OCI-LY1 (cell line): ENCODE measurements around the gene ADAMTS4.

Experiments used
- EZH2 ChIP-seq: fragments of 200-600 bp; sonication (generic), shearing (Covaris generic); IDR thresholded peaks from 2 replicates; pipeline ENCODE4 v1.8.0; 2017; ENCODE audit warnings: borderline replicate concordance, mixed run types, mild to moderate bottlenecking, antibody characterized with exemption, low read length, moderate library complexity, mixed read lengths
- TF ChIP-seq, protein P1 (sequence below): fragments of 200-600 bp; sonication (generic), shearing (Covaris generic); IDR thresholded peaks from 2 replicates; pipeline ENCODE4 v1.5.1; 2017; ENCODE audit warnings: mild to moderate bottlenecking, antibody characterized with exemption, low read length, moderate library complexity, mixed read lengths

DNA sequence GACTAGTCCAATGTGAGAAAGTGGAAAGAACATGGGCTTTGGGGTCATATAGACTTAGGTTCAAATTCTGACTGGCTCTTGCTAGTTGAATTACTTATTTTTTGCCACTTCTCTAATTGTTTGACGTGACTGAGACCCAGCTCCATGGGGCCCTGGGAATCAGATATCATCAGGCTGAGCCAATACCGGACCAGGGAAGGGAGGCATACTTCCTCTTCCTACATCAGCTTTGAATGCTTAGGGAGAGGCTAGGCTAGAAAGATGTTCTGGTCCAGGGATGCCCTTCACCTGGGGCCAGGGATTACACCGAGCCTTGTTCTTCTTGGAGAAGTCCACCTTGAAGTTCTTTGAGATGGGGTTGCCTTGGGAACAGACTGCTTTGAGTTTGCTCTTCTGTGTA, 42.8 kb upstream of the ADAMTS4 start:
- no peak for TF ChIP-seq EZH2
- TF ChIP-seq, protein P1, sequence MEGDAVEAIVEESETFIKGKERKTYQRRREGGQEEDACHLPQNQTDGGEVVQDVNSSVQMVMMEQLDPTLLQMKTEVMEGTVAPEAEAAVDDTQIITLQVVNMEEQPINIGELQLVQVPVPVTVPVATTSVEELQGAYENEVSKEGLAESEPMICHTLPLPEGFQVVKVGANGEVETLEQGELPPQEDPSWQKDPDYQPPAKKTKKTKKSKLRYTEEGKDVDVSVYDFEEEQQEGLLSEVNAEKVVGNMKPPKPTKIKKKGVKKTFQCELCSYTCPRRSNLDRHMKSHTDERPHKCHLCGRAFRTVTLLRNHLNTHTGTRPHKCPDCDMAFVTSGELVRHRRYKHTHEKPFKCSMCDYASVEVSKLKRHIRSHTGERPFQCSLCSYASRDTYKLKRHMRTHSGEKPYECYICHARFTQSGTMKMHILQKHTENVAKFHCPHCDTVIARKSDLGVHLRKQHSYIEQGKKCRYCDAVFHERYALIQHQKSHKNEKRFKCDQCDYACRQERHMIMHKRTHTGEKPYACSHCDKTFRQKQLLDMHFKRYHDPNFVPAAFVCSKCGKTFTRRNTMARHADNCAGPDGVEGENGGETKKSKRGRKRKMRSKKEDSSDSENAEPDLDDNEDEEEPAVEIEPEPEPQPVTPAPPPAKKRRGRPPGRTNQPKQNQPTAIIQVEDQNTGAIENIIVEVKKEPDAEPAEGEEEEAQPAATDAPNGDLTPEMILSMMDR: no peak
